SH-SY5Y (cell line): Measurements from ENCODE around the gene ATP13A5.

ENCODE experiments used
- GATA2 ChIP-seq: IDR thresholded peaks from 2 replicates; pipeline ENCODE4 v1.6.1; 2011; ENCODE audit warnings: mild to moderate bottlenecking, low read depth, low read length
- GATA3 ChIP-seq: IDR thresholded peaks from 2 replicates; pipeline ENCODE4 v1.6.1; 2011; ENCODE audit warnings: low read depth, mild to moderate bottlenecking, low read length, moderate library complexity

- TF ChIP-seq GATA3 (no peak), GATA2 (no peak)
These were observed 2.9 kb downstream of the ATP13A5 start for GRCh38 chr3:193375614-193376013.
